NCI-H82 treated with DMSO at 0.1 percent for 48 hours (cell line): ENCODE measurements around the gene PCSK4.
A peak's percentile ranks its signal among the peaks of the same experiment; 100 is the strongest.
"Not testable (repeated sequence)": the region's sequence is repeated elsewhere in the genome, so short reads cannot be mapped to it uniquely, and the experiment has no call there.

Source experiments
- DNase-seq: peaks from one replicate; lab custom pipeline; 2025; ENCODE audit not compliant: unreplicated experiment; lab: John Stamatoyannopoulos, UW

The PCSK4 gene

GRCh38 chr19:1489463-1490310 is 463 bp downstream of the PCSK4 start:
- DNase-seq = no peak

DNA sequence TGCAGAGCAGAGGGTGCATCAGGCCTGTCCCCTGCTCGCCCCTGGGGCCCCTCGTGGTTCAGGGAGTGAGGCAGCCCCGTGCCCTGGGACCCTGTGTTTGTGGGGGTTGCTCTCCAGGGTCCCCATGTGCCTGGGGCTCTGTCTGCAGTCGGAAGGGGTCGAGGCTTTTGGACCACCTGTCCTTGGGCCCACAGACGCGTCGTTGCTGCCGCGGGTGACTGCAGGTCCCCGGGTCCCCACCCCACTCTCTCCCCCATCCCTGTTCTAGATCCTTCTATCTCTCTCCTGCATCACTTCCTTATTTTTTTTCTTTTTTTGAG is 1.9 kb downstream of the PCSK4 start:
- DNase-seq = no peak

GRCh38 chr19:1487576-1488281 is 2.4 kb downstream of the PCSK4 start:
- DNase-seq = no peak

GRCh38 chr19:1486720-1487575 is 3.2 kb downstream of the PCSK4 start:
- DNase-seq = no peak

GRCh38 chr19:1483979-1484428 is 6.1 kb downstream of the PCSK4 start:
- no peak for DNase-seq

DNA sequence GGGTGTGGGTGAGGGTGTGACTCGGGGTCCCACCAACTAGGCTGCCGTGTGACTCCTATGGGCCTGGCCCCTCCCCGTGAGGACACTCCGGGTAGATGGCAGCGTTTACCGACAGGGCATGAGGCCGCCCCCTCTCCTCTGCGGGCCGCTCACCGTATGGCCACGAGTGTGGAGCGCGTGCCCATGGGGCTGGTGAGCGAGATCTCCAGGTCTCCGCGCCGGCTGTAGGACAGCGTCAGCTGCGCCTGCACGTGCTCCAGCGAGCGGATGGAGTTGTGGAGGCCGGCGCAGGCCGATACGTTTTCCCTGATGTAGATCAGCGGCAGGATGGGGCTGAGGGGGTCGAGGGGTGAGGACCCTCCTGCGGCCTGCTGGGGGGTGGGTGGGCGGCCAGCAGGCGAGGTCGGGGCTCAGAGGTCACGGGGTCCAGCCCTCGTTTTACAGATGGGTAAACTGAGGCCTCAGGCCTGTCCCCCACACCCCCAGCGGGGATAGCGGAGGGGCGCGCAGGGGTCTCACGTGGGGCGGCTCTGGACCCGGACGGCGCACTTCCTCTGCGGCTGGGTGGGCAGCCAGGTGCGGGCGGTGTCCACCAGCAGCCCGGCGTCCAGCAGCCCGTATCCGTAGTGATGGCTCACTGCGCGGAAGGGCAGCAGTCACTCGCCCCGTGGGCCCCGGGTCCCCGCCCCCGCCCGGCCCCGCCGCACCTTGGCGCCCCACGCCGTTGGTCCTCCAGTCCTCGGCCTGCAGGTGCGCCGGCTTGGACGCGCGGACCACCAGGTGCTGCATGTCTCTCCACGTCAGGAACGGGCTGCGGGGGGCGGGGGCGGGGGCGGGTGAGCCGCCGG is 6.8 kb downstream of the PCSK4 start:
- no peak for DNase-seq

DNA sequence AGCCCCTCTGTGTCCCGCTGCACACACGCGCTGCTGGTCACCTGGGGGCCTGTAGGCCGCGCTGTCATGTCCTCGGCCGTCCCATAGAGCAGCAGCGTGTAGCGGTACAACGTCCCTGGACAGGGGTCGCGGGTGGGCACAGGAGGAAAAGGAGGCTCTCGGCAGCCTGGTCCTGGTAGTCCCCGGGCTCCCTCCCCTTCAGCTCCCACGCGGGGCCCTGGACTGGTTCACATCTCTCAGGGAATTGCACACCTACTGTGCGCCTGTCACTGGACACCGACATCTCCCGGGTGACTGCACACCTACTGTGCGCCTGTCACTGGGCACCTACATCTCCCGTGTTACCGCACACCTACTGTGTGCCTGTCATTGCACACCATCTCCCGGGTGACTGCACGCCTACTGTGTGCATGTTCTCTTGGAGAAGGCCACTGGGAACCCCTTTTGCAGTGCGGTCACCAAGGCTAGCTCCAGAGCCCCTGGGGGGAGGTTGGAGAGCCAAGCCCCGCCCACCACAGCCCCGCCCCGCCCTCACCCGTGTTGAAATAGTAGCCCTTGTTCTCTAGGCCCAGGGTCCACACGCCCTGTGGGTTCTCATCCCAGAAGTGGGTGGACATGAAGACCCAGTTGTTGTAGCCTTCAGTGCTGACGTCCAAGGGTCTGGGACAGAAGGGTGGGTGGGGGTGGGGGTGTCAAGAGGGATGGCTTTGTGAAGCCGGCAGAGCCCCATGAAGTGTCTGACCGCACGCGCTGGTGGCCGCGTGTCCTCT is 7.6 kb downstream of the PCSK4 start:
- DNase-seq = no peak

- DNase-seq = no peak
Observed at GRCh38 chr19:1481893-1482360, 8.2 kb downstream of the PCSK4 start.

GRCh38 chr19:1481224-1481892 is 8.8 kb downstream of the PCSK4 start:
- DNase-seq = no peak

- DNase-seq = peak; percentile 67
Observed at GRCh38 chr19:1478934-1479707, 11.0 kb downstream of the PCSK4 start, which contains the start of gene C19orf25. C19orf25 (minus strand) TSS chr19:1479215; CDS start chr19:1478903, 312 bp downstream.

DNA sequence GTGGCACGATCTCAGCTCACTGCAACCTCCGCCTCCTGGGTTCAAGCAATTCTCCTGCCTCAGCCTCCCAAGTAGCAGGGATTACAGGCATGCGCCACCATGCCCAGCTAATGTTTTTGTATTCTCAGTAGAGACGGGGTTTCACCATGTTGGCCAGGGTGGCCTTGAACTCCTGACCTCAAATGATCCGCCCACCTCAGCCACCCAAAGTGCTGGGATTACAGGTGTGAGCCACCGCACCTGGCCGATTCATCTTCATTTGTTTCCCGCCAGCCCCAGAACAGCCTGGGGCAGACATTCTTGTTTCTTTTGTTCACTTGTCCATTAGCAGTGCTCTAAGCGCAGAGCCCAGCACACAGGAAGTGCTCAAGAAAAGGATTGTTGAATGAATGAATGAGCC is 13.1 kb downstream of the PCSK4 start:
- not testable (repeated sequence) for DNase-seq

GRCh38 chr19:1475751-1476437 is 14.3 kb downstream of the PCSK4 start:
- DNase-seq = no peak

- DNase-seq = no peak
Observed at GRCh38 chr19:1474765-1475351, 15.3 kb downstream of the PCSK4 start.

- no peak for DNase-seq
Observed at GRCh38 chr19:1474011-1474764, 16.0 kb downstream of the PCSK4 start.

DNA sequence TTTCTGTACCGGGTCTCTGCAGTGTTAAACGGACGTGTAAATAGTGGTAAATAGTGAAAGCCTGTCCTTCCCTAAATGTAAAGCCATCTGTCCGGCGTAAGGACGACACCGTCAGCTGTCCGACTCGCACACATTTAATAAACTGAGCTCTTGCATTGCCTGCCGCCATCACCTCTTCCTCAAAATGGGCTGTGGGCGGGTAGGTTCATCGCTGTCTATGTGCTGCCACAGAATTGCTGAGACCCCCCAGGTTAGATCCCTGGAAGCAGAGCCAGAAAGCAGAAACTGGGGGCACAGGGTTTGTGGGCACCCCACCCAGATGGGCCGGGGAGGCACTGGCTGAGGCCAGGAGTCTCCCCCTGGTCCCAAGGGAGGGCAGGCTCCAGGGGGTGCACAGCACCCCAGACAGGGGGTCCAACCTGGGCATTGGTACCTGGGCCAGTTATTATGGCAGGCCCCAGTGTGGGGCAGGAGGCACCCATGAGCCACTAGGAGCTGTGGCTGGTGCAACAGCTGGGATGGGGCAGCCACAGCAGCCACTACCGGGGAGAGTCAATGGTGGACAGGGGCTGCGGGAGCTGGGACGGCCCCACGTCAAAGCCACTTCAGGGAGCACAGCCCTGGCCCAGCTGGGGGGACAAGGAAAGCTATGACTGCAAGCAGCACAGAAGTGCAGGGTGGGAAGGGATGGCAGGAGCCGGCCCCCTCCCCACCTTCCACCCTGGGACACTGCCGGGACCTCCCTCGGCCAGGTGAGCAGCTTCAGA is 16.9 kb downstream of the PCSK4 start:
- no peak for DNase-seq
